H9 (cell line): ENCODE results near the gene TRPV6. TPM values are rescaled to one million over a fixed set of nuclear protein-coding genes. Genes with fewer than 3 reads are reported as not detected.
A peak's percentile ranks its signal among the peaks of the same experiment; 100 is the strongest.

ENCODE experiments used
- DNase-seq: peaks from one replicate; pipeline ENCODE4 v3.0.0-alpha.2; 2017
- H2AFZ ChIP-seq: one replicate; pipeline ENCODE4 v1.6.1; 2013; ENCODE audit warnings: mild to moderate bottlenecking, low read length, control low read depth, moderate library complexity
- H2AK5ac ChIP-seq: 2 replicates; pipeline ENCODE4 v1.6.1; 2013; ENCODE audit warnings: low read length, control low read depth, mixed read lengths; ENCODE audit not compliant: insufficient read length
- H2BK120ac ChIP-seq: one replicate; pipeline ENCODE4 v1.6.1; 2013; ENCODE audit warnings: low read depth, mild to moderate bottlenecking, low read length, control low read depth, inconsistent platforms; ENCODE audit not compliant: poor library complexity, severe bottlenecking
- H2BK12ac ChIP-seq: 2 replicates; pipeline ENCODE4 v1.6.1; 2013; ENCODE audit warnings: low read length, control low read depth, mixed read lengths, low read depth; ENCODE audit not compliant: insufficient read length
- H2BK15ac ChIP-seq: 2 replicates; pipeline ENCODE4 v1.6.1; 2013; ENCODE audit warnings: low read depth, low read length, control low read depth
- H2BK20ac ChIP-seq: one replicate; pipeline ENCODE4 v1.6.1; 2013; ENCODE audit warnings: low read depth, mild to moderate bottlenecking, low read length, control low read depth, inconsistent platforms; ENCODE audit not compliant: poor library complexity, severe bottlenecking
- H2BK5ac ChIP-seq: 2 replicates; pipeline ENCODE4 v1.6.1; 2013; ENCODE audit warnings: low read length, control low read depth, mixed read lengths; ENCODE audit not compliant: insufficient read length
- H3K14ac ChIP-seq: 2 replicates; pipeline ENCODE4 v1.6.1; 2013; ENCODE audit warnings: low read length, control low read depth; ENCODE audit not compliant: insufficient read depth
- H3K18ac ChIP-seq: 2 replicates; pipeline ENCODE4 v1.6.1; 2013; ENCODE audit warnings: low read depth, mild to moderate bottlenecking, mixed read lengths, low read length, control low read depth; ENCODE audit not compliant: insufficient read length
- H3K23ac ChIP-seq: 2 replicates; pipeline ENCODE4 v1.6.1; 2013; ENCODE audit warnings: low read length, control low read depth, mixed read lengths, low read depth; ENCODE audit not compliant: insufficient read length
- H3K23me2 ChIP-seq: 2 replicates; pipeline ENCODE4 v1.6.1; 2013; ENCODE audit warnings: low read depth, mild to moderate bottlenecking, mixed read lengths, low read length, control low read depth; ENCODE audit not compliant: insufficient read length, poor library complexity, severe bottlenecking
- H3K27ac ChIP-seq: 2 replicates; pipeline ENCODE4 v1.5.1; 2013; ENCODE audit warnings: low read length, control low read depth, mixed read lengths, low read depth; ENCODE audit not compliant: insufficient read length
- H3K27me3 ChIP-seq: 2 replicates; pipeline ENCODE4 v1.6.1; 2013; ENCODE audit warnings: low read length, control low read depth, inconsistent platforms; ENCODE audit not compliant: insufficient read depth
- H3K4ac ChIP-seq: 2 replicates; pipeline ENCODE4 v1.6.1; 2013; ENCODE audit warnings: low read depth, mild to moderate bottlenecking, control low read depth, inconsistent platforms, low read length, moderate library complexity
- H3K4me1 ChIP-seq: 2 replicates; pipeline ENCODE4 v1.6.1; 2013; ENCODE audit warnings: low read length, control low read depth, inconsistent platforms; ENCODE audit not compliant: insufficient read depth
- H3K4me2 ChIP-seq: 2 replicates; pipeline ENCODE4 v1.6.1; 2013; ENCODE audit warnings: low read length, control low read depth, mixed read lengths; ENCODE audit not compliant: insufficient read length, insufficient read depth
- H3K56ac ChIP-seq: 2 replicates; pipeline ENCODE4 v1.6.1; 2013; ENCODE audit warnings: low read depth, mild to moderate bottlenecking, mixed read lengths, low read length, control low read depth; ENCODE audit not compliant: insufficient read length
- H3K79me1 ChIP-seq: 2 replicates; pipeline ENCODE4 v1.6.1; 2013; ENCODE audit warnings: low read depth, mild to moderate bottlenecking, moderate library complexity, low read length, control low read depth, inconsistent platforms; ENCODE audit not compliant: insufficient read depth, poor library complexity, severe bottlenecking
- H3K79me2 ChIP-seq: 2 replicates; pipeline ENCODE4 v1.6.1; 2013; ENCODE audit warnings: low read length, control low read depth, inconsistent platforms; ENCODE audit not compliant: insufficient read depth
- H3K9ac ChIP-seq: 2 replicates; pipeline ENCODE4 v1.6.1; 2013; ENCODE audit warnings: low read length, control low read depth, mixed read lengths; ENCODE audit not compliant: insufficient read length; ENCODE audit errors: extremely low read depth
- H3K9me3 ChIP-seq: one replicate; pipeline ENCODE4 v1.6.1; 2013; ENCODE audit warnings: low read depth, low read length, inconsistent platforms; ENCODE audit not compliant: control insufficient read depth
- H3T11ph ChIP-seq: one replicate; pipeline ENCODE4 v1.6.1; 2013; ENCODE audit warnings: mild to moderate bottlenecking, low read length, control low read depth, inconsistent platforms
- H4K20me1 ChIP-seq: one replicate; pipeline ENCODE4 v1.6.1; 2013; ENCODE audit not compliant: control insufficient read depth, insufficient read length, insufficient read depth
- H4K5ac ChIP-seq: 2 replicates; pipeline ENCODE4 v1.6.1; 2013; ENCODE audit warnings: low read depth, mild to moderate bottlenecking, mixed read lengths, low read length, control low read depth; ENCODE audit not compliant: insufficient read length
- H4K8ac ChIP-seq: replicated peaks from 2 replicates; pipeline ENCODE4 v1.6.1; 2013; ENCODE audit warnings: low read length, control low read depth, mixed read lengths, low read depth; ENCODE audit not compliant: insufficient read length
- H4K91ac ChIP-seq: 2 replicates; pipeline ENCODE4 v1.6.1; 2013; ENCODE audit warnings: low read depth, mild to moderate bottlenecking, moderate library complexity, mixed read lengths, low read length, control low read depth; ENCODE audit not compliant: insufficient read length
- H3K27ac Mint-ChIP-seq, 3 experiments: 2 replicates in 2 of 3; 3 replicates in 1 of 3; pipeline ENCODE4 v1.8.0; 2020 to 2021; ENCODE audit warnings: mixed read lengths in 3 of 3, mild to moderate bottlenecking in 1 of 3, moderate library complexity in 1 of 3
- H3K27me3 Mint-ChIP-seq: 2 replicates; pipeline ENCODE4 v1.8.0; 2021; ENCODE audit warnings: low read depth, mild to moderate bottlenecking, moderate library complexity, mixed read lengths
- H3K36me3 Mint-ChIP-seq, 3 experiments: 2 replicates in 2 of 3; 3 replicates in 1 of 3; pipeline ENCODE4 v1.8.0; 2020 to 2021; ENCODE audit warnings: low read depth in 3 of 3, mixed read lengths in 3 of 3; ENCODE audit not compliant: insufficient read depth in 1 of 3
- H3K4me1 Mint-ChIP-seq, 2 experiments: 2 replicates each; pipeline ENCODE4 v1.8.0; 2020; ENCODE audit warnings: mixed read lengths in 2 of 2
- H3K4me3 Mint-ChIP-seq, 2 experiments: 2 replicates in 1 of 2; 3 replicates in 1 of 2; pipeline ENCODE4 v1.8.0; 2020 to 2021; ENCODE audit warnings: mild to moderate bottlenecking in 2 of 2, mixed read lengths in 2 of 2, moderate library complexity in 1 of 2
- H3K9me3 Mint-ChIP-seq, 2 experiments: 2 replicates in 1 of 2; 3 replicates in 1 of 2; pipeline ENCODE4 v1.8.0; 2020; ENCODE audit warnings: mild to moderate bottlenecking in 2 of 2, mixed read lengths in 2 of 2, moderate library complexity in 1 of 2
- CTCF ChIP-seq: fragments of 200-600 bp; sonication (generic); conservative IDR thresholded peaks from 3 replicates; pipeline ENCODE4 v1.8.0; 2021; ENCODE audit warnings: antibody characterized with exemption, mild to moderate bottlenecking
- WGBS: extraction: QIAGEN DNeasy Blood & Tissue Kit; methylation state at CpG from one replicate; pipeline ENCODE4 v1.1.7; 2013; ENCODE audit warnings: missing lambda C conversion rate, low lambda C conversion rate, mixed read lengths; ENCODE audit not compliant: insufficient read length; ENCODE audit errors: extremely low coverage; 5-methylcytosine and 5-hydroxymethylcytosine counted together
- total RNA-seq: library from RNA; stranded (reverse); gene quantifications from 2 replicates; pipeline ENCODE4 v1.2.1, GENCODE V29; 2021

TRPV6 gene
- total RNA-seq, 1 experiment from 2014 or later, result 0.61 TPM

DNA sequence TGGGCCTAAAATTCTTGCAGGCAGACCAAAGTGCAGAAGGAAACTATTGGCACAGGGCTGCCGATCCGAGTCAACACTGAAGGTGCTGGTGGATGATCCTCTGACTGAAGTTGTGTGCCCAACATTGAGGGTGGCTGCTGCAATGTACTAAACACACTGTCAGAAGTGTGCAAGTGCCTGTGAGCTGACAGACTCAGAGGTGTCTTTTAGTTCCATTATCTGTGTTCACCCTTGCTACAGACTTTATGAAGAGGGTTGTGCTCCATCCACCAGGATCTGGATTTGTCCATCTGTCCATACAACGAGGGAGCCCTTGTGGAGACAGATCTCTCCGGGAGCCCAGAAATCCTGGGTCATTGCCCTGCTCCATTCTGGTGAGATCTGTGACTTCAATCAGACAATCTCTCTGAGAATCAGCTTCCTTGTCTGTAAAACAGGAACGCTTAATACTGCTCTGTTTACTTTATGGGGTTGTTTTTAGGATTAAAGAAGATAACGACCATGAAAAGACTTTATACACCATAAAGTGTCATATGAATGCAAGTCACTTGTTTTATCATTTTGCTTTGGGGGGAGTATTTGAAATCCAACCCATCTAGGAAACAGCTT, 9.5 kb upstream of the TRPV6 start:
- Histone ChIP-seq H2BK12ac (no peak overlapping the region), H3K56ac (no peak overlapping the region), H3K23me2 (no peaks in the 10 kb centered on the region), H4K8ac (no peak overlapping the region), H2AK5ac (no peak overlapping the region), H3K18ac (no peak overlapping the region), H2BK120ac (no peak overlapping the region), H2BK15ac (no peak overlapping the region), H3K23ac (no peak overlapping the region), H3T11ph (no peak overlapping the region), H3K79me2 (no peaks in the 10 kb centered on the region), H3K4me1 (no peaks in the 10 kb centered on the region; the same call in 1 of the 2 replicates), H3K14ac (no peak overlapping the region), H3K9me3 (no peaks in the 10 kb centered on the region), H3K4ac (no peak overlapping the region), H4K5ac (no peak overlapping the region), H3K4me2 (no peak overlapping the region), H4K20me1 (no peaks in the 10 kb centered on the region), H3K27ac (no peak overlapping the region), H4K91ac (no peak overlapping the region), H2BK5ac (no peak overlapping the region), H3K9ac (no peak overlapping the region), H3K79me1 (no peaks in the 10 kb centered on the region), H2BK20ac (no peak overlapping the region), H2AFZ (no peak overlapping the region), H3K27me3 (no peaks in the 10 kb centered on the region)
- Mint-ChIP-seq H3K27ac (peak overlapping the region in 1 of 3 experiments; percentile 28; a peak in 1 of 7 replicates), H3K4me3 (no peak overlapping the region), H3K9me3 (peaks cover 3 to 8% of the 10 kb centered on the region in 2 experiments; a peak in 3 of 5 replicates), H3K36me3 (no peaks in the 10 kb centered on the region), H3K4me1 (peaks cover 9 to 14% of the 10 kb centered on the region in 2 experiments), H3K27me3 (peaks cover 11% of the 10 kb centered on the region)
- no peak for TF ChIP-seq CTCF
- no CpG with 5 or more reads among the region's 6 CpGs for WGBS
- peak; percentile 16 for DNase-seq
